Measurements from ENCODE around the gene NDUFA3. TPM values are rescaled to one million over a fixed set of nuclear protein-coding genes. Genes with fewer than 3 reads are reported as not detected.
A peak's percentile ranks its signal among the peaks of the same experiment; 100 is the strongest.

NDUFA3 gene
- total and polyA plus RNA-seq, 2 of the 13 experiments (the other 11 are each of a cell fraction or from before 2014, with no cell fraction given), result 31.6 to 75.4 TPM

- TF ChIP-seq PAXIP1 (CRISPR knock-in tag; conservative IDR thresholded peaks at IDR 0.05) (no peak; the same call in 1 of the 2 replicates), ZNF10 (CRISPR knock-in tag; IDR thresholded peaks at IDR 0.05; ENCODE audit: borderline replicate concordance, low read depth) (no peak), MXI1 (IDR thresholded peaks at IDR 0.05; ENCODE audit: borderline replicate concordance, low read depth, low read length) (peak; percentile 72; the same call in 1 of the 3 replicates), FIP1L1 (IDR thresholded peaks at IDR 0.05; ENCODE audit: borderline replicate concordance, insufficient read depth, low read depth, low read length) (peak; percentile 70; the same call in 1 of the 2 replicates), ZNF891 (CRISPR knock-in tag; IDR thresholded peaks at IDR 0.05) (peak; percentile 91; the same call in 1 of the 2 replicates), ZNF781 (CRISPR knock-in tag; IDR thresholded peaks at IDR 0.05; ENCODE audit: borderline replicate concordance, not compliant biosample characterization) (peak; percentile 42), SSRP1 (CRISPR knock-in tag; IDR thresholded peaks at IDR 0.05) (no peak), AHR (CRISPR knock-in tag; IDR thresholded peaks at IDR 0.05) (peak; percentile 58; the same call in 1 of the 2 replicates), ZNF574 (CRISPR knock-in tag; IDR thresholded peaks at IDR 0.05) (peak; percentile 95), FUBP1 (CRISPR knock-in tag; IDR thresholded peaks at IDR 0.05; ENCODE audit: borderline replicate concordance) (peak; percentile 26; the same call in 1 of the 2 replicates)
- TF ChIP-seq, protein P1, sequence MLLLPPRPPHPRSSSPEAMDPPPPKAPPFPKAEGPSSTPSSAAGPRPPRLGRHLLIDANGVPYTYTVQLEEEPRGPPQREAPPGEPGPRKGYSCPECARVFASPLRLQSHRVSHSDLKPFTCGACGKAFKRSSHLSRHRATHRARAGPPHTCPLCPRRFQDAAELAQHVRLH (CRISPR knock-in tag; IDR thresholded peaks at IDR 0.05; ENCODE audit: borderline replicate concordance, low read depth), result peak; percentile 67; the same call in 1 of the 2 replicates
- TF ChIP-seq, protein P2, sequence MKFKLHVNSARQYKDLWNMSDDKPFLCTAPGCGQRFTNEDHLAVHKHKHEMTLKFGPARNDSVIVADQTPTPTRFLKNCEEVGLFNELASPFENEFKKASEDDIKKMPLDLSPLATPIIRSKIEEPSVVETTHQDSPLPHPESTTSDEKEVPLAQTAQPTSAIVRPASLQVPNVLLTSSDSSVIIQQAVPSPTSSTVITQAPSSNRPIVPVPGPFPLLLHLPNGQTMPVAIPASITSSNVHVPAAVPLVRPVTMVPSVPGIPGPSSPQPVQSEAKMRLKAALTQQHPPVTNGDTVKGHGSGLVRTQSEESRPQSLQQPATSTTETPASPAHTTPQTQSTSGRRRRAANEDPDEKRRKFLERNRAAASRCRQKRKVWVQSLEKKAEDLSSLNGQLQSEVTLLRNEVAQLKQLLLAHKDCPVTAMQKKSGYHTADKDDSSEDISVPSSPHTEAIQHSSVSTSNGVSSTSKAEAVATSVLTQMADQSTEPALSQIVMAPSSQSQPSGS (CRISPR knock-in tag; IDR thresholded peaks at IDR 0.05), result peak; percentile 74; the same call in 1 of the 2 replicates
These were observed at the start of gene NDUFA3 (continued) for GRCh38 chr19:54102421-54103169.
